ENCODE data around the gene FGFR3.

Gene FGFR3

DNA sequence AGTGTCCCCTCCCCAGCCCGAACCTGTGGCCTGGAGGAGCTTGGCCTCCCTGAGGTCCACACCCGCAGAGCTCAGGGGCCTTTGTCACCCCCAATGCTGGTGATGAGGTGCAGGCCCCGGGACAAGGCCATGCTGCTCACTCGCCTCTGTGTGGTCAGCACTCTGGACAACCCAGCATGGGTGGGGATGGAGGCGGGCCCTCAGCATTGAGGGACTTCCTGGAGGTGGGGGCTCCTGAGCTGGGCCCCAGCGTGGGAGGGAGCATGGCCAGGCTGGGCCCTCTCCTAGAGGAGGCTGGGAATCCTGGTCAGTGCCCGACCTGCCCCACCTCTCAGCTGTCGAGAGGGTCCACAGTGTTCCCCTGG, 41.2 kb upstream of the FGFR3 start:
- Histone ChIP-seq H3K27ac (no peak overlapping the region), H3K4me2 (ENCODE audit: low read length) (no peak overlapping the region), H2AFZ (no peak overlapping the region), H3K27me3 (ENCODE audit: control insufficient read depth, insufficient read depth, low read length) (no peaks in the 10 kb centered on the region), H3K36me3 (ENCODE audit: control insufficient read depth, insufficient read depth, low read length) (no peaks in the 10 kb centered on the region), H3K4me1 (no peaks in the 10 kb centered on the region), H3K79me2 (no peaks in the 10 kb centered on the region), H3K9ac (no peak overlapping the region), H3K9me3 (ENCODE audit: control insufficient read depth, low read length) (no peaks in the 10 kb centered on the region), H3K4me3 (ENCODE audit: low read depth, low read length) (no peak overlapping the region)
- TF ChIP-seq, protein P1, sequence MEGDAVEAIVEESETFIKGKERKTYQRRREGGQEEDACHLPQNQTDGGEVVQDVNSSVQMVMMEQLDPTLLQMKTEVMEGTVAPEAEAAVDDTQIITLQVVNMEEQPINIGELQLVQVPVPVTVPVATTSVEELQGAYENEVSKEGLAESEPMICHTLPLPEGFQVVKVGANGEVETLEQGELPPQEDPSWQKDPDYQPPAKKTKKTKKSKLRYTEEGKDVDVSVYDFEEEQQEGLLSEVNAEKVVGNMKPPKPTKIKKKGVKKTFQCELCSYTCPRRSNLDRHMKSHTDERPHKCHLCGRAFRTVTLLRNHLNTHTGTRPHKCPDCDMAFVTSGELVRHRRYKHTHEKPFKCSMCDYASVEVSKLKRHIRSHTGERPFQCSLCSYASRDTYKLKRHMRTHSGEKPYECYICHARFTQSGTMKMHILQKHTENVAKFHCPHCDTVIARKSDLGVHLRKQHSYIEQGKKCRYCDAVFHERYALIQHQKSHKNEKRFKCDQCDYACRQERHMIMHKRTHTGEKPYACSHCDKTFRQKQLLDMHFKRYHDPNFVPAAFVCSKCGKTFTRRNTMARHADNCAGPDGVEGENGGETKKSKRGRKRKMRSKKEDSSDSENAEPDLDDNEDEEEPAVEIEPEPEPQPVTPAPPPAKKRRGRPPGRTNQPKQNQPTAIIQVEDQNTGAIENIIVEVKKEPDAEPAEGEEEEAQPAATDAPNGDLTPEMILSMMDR (IDR thresholded peaks at IDR 0.05) = no peak

DNA sequence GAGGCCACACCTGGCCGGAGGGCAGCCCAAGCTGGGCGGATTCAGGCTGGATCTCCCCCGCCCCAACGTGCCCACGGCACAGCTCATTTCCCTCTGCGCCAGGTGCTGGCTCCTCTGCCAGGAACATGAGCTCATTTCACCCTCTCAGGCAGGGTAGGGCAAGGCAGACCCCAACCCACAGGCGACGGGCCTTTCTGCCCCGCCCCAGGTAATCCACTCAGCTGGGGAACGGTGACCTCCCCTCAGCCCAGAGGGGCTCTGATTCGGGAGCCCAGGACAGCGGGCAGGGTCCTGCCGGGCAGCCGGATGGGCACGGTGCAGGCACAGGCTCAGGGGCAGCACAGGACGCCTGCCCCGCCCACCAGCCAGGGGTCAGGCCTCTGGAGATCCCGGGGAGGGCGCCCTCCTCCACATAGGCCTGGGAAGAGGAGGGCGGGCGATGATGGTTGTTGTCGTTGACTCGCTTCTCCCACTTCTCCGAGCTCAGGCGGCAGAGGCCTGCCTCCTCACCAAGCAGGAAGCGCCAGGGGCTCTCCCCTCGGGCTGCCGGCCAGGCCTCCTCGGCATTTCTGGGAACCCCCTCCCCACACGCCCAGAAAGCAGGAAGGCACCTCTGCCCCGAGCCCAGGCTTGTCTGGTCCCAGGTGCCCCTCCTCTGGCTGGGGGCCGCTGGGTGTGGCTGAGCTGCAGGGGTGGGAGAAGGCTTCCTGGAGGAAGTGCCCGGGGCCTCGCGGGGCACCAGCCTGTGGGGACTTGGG, 40.6 kb upstream of the FGFR3 start:
- H3K79me2 ChIP-seq = no peaks in the 10 kb centered on the region
- H3K36me3 ChIP-seq (ENCODE audit: control insufficient read depth, insufficient read depth, low read length) = no peaks in the 10 kb centered on the region
- H3K4me3 ChIP-seq (ENCODE audit: low read depth, low read length) = no peak overlapping the region
- H3K27ac ChIP-seq = no peak overlapping the region
- no peak overlapping the region for H3K4me2 ChIP-seq (ENCODE audit: low read length)
- H3K9me3 ChIP-seq (ENCODE audit: control insufficient read depth, low read length) = no peaks in the 10 kb centered on the region
- H3K9ac ChIP-seq = no peak overlapping the region
- no peaks in the 10 kb centered on the region for H3K4me1 ChIP-seq
- TF ChIP-seq, protein P1 (IDR thresholded peaks at IDR 0.05) = no peak
- H3K27me3 ChIP-seq (ENCODE audit: control insufficient read depth, insufficient read depth, low read length) = no peaks in the 10 kb centered on the region
- H2AFZ ChIP-seq = no peak overlapping the region

DNA sequence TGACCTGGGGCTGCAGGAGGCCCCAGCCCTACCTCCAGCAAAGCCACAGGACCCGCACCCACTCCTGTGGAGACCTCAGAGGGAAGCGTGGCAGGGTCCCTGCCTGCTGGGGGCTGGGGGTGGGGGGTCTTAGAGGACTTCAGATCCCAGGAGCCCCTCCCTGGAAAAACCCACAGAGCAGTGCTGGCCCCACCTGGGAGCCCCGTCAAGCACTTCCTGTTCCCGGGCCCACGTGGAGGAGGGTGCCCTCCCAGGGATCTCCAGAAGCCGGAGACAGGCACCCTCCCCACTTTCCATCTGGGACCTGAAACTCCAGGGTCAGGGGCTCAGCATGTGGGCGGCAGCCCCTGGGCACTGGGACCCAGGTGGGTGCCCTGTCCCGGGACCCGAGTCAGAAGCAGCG, 39.8 kb upstream of the FGFR3 start:
- H3K4me1 ChIP-seq = no peaks in the 10 kb centered on the region
- no peaks in the 10 kb centered on the region for H3K27me3 ChIP-seq (ENCODE audit: control insufficient read depth, insufficient read depth, low read length)
- H2AFZ ChIP-seq = no peak overlapping the region
- no peak overlapping the region for H3K4me2 ChIP-seq (ENCODE audit: low read length)
- no peak overlapping the region for H3K4me3 ChIP-seq (ENCODE audit: low read depth, low read length)
- H3K9ac ChIP-seq = no peak overlapping the region
- TF ChIP-seq, protein P1 (IDR thresholded peaks at IDR 0.05) = no peak
- H3K9me3 ChIP-seq (ENCODE audit: control insufficient read depth, low read length) = no peaks in the 10 kb centered on the region
- no peak overlapping the region for H3K27ac ChIP-seq
- H3K79me2 ChIP-seq = no peaks in the 10 kb centered on the region
- no peaks in the 10 kb centered on the region for H3K36me3 ChIP-seq (ENCODE audit: control insufficient read depth, insufficient read depth, low read length)

DNA sequence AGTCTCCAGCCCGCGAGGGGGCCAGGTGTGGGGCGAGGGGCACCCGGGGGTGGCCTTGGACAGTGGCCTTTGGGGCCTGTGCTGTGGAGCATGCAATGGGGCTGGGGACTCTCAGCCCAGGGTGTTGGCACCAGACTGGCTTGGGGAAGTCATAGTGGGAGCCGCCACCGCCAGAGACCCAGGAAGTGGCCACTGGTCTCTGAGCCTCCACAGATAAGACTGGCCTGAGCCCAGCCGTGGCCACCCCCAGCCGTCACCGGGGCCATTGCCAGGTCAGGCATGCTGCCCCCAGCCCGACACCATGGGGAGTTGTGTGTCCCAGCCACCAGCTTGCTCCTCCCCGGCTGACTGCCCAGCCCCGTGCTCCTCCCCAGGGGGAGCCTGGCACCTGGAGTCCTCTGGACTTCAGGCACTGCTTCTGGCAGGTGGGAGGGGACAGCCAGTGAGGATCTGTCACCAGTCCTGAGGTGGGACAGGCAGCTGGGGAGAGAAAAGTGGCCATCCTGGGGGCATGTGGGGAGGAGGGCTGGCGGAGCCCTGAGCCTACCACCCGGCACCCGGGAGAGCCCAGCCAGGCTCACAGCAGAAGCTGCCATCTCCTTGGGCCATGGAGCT, 39.3 kb upstream of the FGFR3 start:
- Histone ChIP-seq H3K9me3 (ENCODE audit: control insufficient read depth, low read length) (no peaks in the 10 kb centered on the region), H3K27me3 (ENCODE audit: control insufficient read depth, insufficient read depth, low read length) (no peaks in the 10 kb centered on the region), H3K9ac (no peak overlapping the region), H3K79me2 (no peaks in the 10 kb centered on the region), H3K36me3 (ENCODE audit: control insufficient read depth, insufficient read depth, low read length) (no peaks in the 10 kb centered on the region), H3K27ac (no peak overlapping the region), H3K4me2 (ENCODE audit: low read length) (no peak overlapping the region), H3K4me3 (ENCODE audit: low read depth, low read length) (no peak overlapping the region), H2AFZ (no peak overlapping the region), H3K4me1 (no peaks in the 10 kb centered on the region)
- TF ChIP-seq, protein P1 (IDR thresholded peaks at IDR 0.05) = no peak

DNA sequence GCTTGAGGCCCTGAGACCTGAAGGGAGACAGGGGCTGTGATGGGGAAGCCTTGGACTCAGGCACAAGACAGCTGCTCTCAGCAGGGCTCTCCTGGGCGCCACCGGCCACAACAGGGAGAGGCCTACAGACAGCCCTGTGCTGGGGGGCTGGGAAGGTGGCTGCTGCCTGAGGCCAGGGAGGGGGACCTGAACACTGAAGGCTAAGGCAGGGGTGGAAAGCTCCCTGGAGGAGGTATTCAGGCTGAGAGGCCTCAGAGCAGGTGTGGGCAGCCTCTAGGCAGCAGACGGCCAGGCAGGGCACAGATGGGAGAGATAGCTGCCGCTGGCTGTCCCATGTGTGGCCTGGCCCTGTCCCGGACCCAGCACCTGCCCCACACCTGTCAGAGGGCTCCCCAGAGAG, 38.8 kb upstream of the FGFR3 start:
- H3K79me2 ChIP-seq = no peaks in the 10 kb centered on the region
- no peaks in the 10 kb centered on the region for H3K36me3 ChIP-seq (ENCODE audit: control insufficient read depth, insufficient read depth, low read length)
- no peaks in the 10 kb centered on the region for H3K4me1 ChIP-seq
- H2AFZ ChIP-seq = no peak overlapping the region
- no peak overlapping the region for H3K4me3 ChIP-seq (ENCODE audit: low read depth, low read length)
- H3K9ac ChIP-seq = no peak overlapping the region
- H3K27ac ChIP-seq = no peak overlapping the region
- TF ChIP-seq, protein P1 (IDR thresholded peaks at IDR 0.05) = no peak
- H3K4me2 ChIP-seq (ENCODE audit: low read length) = no peak overlapping the region
- H3K27me3 ChIP-seq (ENCODE audit: control insufficient read depth, insufficient read depth, low read length) = no peaks in the 10 kb centered on the region
- no peaks in the 10 kb centered on the region for H3K9me3 ChIP-seq (ENCODE audit: control insufficient read depth, low read length)
